Left lung (tissue), 10 donors: ENCODE data around the gene OBSCN. TPM values are rescaled to one million over a fixed set of nuclear protein-coding genes. Genes with fewer than 3 reads are reported as not detected.

ENCODE experiments used
- ATAC-seq: fragments of 200-7000 bp; cut with Tn5 transposase; one replicate; pipeline ENCODE4 v1.9.1; 2020; ENCODE audit warnings: moderate library complexity
- DNase-seq, 4 donors: peaks; one replicate each; pipeline ENCODE4 v3.0.0-alpha.2; 2013 to 2020
- H3K27ac ChIP-seq, 2 donors: fragments of 200-600 bp; sonication (generic) in 1 of 2; one replicate each; pipeline versions ENCODE4 v1.5.0 to v1.8.0; 2020 to 2021
- H3K27me3 ChIP-seq, 2 donors: fragments of 200-600 bp; sonication (generic) in 1 of 2; one replicate each; pipeline versions ENCODE4 v1.5.0 to v1.8.0; 2020 to 2021
- H3K36me3 ChIP-seq, 2 donors: fragments of 200-600 bp; sonication (generic) in 1 of 2; one replicate each; pipeline versions ENCODE4 v1.5.0 to v1.8.0; 2020 to 2021
- H3K4me1 ChIP-seq, 2 donors: fragments of 200-600 bp; one replicate each; pipeline ENCODE4 v1.8.0; 2021
- H3K4me3 ChIP-seq, 2 donors: fragments of 200-600 bp; sonication (generic) in 1 of 2; one replicate each; pipeline versions ENCODE4 v1.5.0 to v1.8.0; 2020 to 2021; ENCODE audit warnings: mild to moderate bottlenecking in 1 of 2
- H3K9me3 ChIP-seq, 2 donors: fragments of 200-600 bp; sonication (generic) in 1 of 2; one replicate each; pipeline versions ENCODE4 v1.5.0 to v1.8.0; 2020 to 2021
- CTCF ChIP-seq, 2 donors: fragments of 200-600 bp; sonication (generic) in 1 of 2; IDR thresholded peaks; one replicate each; pipeline versions ENCODE4 v1.5.0 to v1.8.0; 2021; ENCODE audit warnings: antibody characterized with exemption in 2 of 2
- intact Hi-C, 2 donors: fragments of 100-400 bp; cut with DNase I; formaldehyde crosslinking; loops; one replicate each; pipeline versions ENCODE4 v1.11.2 to v1.14.2; 2022
- polyA plus RNA-seq, 6 donors: library from polyadenylated mRNA; unstranded; fragments of 120-200 nt; gene quantifications; one replicate each; pipeline ENCODE4 v1.2.1, GENCODE V29; 2013; ENCODE audit not compliant: insufficient read length in 6 of 6
- total RNA-seq, 2 donors: library from RNA; stranded (reverse); fragmentation: NEBNext Ultra II Directional; extraction: Animal tissue kit (Norgen Biotek cat#: 25700); gene quantifications; one replicate each; pipeline ENCODE4 v1.2.1, GENCODE V29; 2021
- donor health status: DM: no; HTN: yes; CAD: no.
- donor health status: DM: no; HTN: no; CAD: no.

OBSCN gene
- total and polyA plus RNA-seq, 8 donors = 20.3 to 69.5 (median 47.5) TPM

GRCh38 chr1:228353601-228354371 is 145.9 kb downstream of the OBSCN start:
- no peak for TF ChIP-seq CTCF (IDR thresholded peaks at IDR 0.05)
- Histone ChIP-seq H3K27ac (no peak overlapping the region), H3K36me3 (no peaks in the 10 kb centered on the region), H3K27me3 (no peaks in the 10 kb centered on the region), H3K9me3 (no peaks in the 10 kb centered on the region), H3K4me3 (no peak overlapping the region), H3K4me1 (no peaks in the 10 kb centered on the region)
- DNase-seq (peak in 1 of 4 donors; percentile 61), ATAC-seq (no peak)
- intact Hi-C loops = no loop called here

GRCh38 chr1:228354390-228355320 is 146.8 kb downstream of the OBSCN start:
- no peaks in the 10 kb centered on the region for H3K27me3 ChIP-seq
- H3K4me3 ChIP-seq = no peak overlapping the region
- intact Hi-C loops = no loop called here
- ATAC-seq (no peak), DNase-seq (peak in 1 of 4 donors; percentile 57)
- H3K9me3 ChIP-seq = no peaks in the 10 kb centered on the region
- H3K4me1 ChIP-seq = no peaks in the 10 kb centered on the region
- no peak for TF ChIP-seq CTCF (IDR thresholded peaks at IDR 0.05)
- no peak overlapping the region for H3K27ac ChIP-seq
- no peaks in the 10 kb centered on the region for H3K36me3 ChIP-seq

- no peaks in the 10 kb centered on the region for H3K9me3 ChIP-seq
- no peak overlapping the region for H3K4me3 ChIP-seq
- no peaks in the 10 kb centered on the region for H3K27me3 ChIP-seq
- ATAC-seq (no peak), DNase-seq (no peak)
- no peaks in the 10 kb centered on the region for H3K4me1 ChIP-seq
- H3K36me3 ChIP-seq = no peaks in the 10 kb centered on the region
- intact Hi-C loops = no loop called here
- no peak overlapping the region for H3K27ac ChIP-seq
- no peak for TF ChIP-seq CTCF (IDR thresholded peaks at IDR 0.05)
These were observed 149.2 kb downstream of the OBSCN start for GRCh38 chr1:228356897-228357680.

- no peak for TF ChIP-seq CTCF (IDR thresholded peaks at IDR 0.05)
- DNase-seq = peak in 1 of 4 donors; percentile 17
- intact Hi-C loops = no loop called here
- Histone ChIP-seq H3K4me1 (no peaks in the 10 kb centered on the region), H3K36me3 (no peaks in the 10 kb centered on the region), H3K9me3 (no peaks in the 10 kb centered on the region), H3K27me3 (no peaks in the 10 kb centered on the region), H3K4me3 (no peak overlapping the region), H3K27ac (no peak overlapping the region)
- no peak for ATAC-seq
These were observed 150.4 kb downstream of the OBSCN start for GRCh38 chr1:228358039-228358763.
